ENCODE data around the gene MRPL24. TPM values are rescaled to one million over a fixed set of nuclear protein-coding genes. Genes with fewer than 3 reads are reported as not detected.

Gene MRPL24
- total and polyA plus RNA-seq, 8 donors, result 39.8 to 68.6 (median 48.3) TPM

- Histone ChIP-seq H3K4me3 (no peak overlapping the region), H3K27ac (no peak overlapping the region), H3K9me3 (no peaks in the 10 kb centered on the region), H3K27me3 (no peaks in the 10 kb centered on the region), H3K4me1 (no peaks in the 10 kb centered on the region), H3K36me3 (peaks cover 0 to 30% (median 11%) of the 10 kb centered on the region in 3 donors)
- intact Hi-C loops (cut with DNase I), result no loop called here
- TF ChIP-seq, protein P1, sequence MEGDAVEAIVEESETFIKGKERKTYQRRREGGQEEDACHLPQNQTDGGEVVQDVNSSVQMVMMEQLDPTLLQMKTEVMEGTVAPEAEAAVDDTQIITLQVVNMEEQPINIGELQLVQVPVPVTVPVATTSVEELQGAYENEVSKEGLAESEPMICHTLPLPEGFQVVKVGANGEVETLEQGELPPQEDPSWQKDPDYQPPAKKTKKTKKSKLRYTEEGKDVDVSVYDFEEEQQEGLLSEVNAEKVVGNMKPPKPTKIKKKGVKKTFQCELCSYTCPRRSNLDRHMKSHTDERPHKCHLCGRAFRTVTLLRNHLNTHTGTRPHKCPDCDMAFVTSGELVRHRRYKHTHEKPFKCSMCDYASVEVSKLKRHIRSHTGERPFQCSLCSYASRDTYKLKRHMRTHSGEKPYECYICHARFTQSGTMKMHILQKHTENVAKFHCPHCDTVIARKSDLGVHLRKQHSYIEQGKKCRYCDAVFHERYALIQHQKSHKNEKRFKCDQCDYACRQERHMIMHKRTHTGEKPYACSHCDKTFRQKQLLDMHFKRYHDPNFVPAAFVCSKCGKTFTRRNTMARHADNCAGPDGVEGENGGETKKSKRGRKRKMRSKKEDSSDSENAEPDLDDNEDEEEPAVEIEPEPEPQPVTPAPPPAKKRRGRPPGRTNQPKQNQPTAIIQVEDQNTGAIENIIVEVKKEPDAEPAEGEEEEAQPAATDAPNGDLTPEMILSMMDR (IDR thresholded peaks at IDR 0.05), result no peak
- WGBS, 2 donors, result 92 to 97% methylated on average over 6 of the region's 6 CpGs
- DNase-seq (no peak), ATAC-seq (no peak), FAIRE-seq (no peak)
Observed at GRCh38 chr1:156785458-156785857, 44.6 kb upstream of the MRPL24 start.

DNA sequence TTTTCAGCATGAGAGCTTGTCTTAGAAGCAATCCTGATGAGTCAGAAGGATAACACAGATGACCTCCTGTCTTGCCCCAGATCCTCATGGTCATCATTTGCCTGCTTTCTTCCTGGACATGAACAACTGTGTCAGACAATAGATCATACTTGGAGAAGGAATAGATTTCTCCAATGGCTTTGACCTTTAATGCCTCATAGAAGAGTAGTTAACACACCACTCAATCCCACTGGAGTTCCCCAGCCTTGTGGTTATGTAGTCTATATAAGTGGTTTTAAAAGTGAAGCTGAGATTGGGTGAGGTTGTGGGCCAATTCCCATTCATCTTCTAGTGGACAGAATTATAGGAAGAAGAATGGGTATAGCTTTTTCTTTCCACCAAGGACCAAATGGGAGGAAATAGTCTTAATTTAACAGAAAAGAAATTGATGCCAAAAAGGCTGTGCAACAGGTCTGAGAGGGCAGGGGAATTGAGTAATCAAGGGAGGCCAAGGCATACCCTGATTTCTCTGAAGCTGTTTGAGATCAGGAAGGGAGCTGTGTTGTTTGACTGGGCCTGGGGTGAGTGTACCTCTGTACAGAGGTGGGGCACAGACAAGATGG is 40.8 kb upstream of the MRPL24 start:
- ATAC-seq (peak in 1 of 4 donors; percentile 44), FAIRE-seq (no peak), DNase-seq (no peak)
- TF ChIP-seq, protein P1 (IDR thresholded peaks at IDR 0.05), result no peak
- intact Hi-C loops (cut with DNase I), result no loop called here
- Histone ChIP-seq H3K27me3 (no peaks in the 10 kb centered on the region), H3K36me3 (peaks cover 0 to 15% (median 5%) of the 10 kb centered on the region in 3 donors), H3K4me1 (peaks cover 0 to 3% (median 0%) of the 10 kb centered on the region in 3 donors), H3K4me3 (no peak overlapping the region), H3K27ac (no peak overlapping the region), H3K9me3 (no peaks in the 10 kb centered on the region)

DNA sequence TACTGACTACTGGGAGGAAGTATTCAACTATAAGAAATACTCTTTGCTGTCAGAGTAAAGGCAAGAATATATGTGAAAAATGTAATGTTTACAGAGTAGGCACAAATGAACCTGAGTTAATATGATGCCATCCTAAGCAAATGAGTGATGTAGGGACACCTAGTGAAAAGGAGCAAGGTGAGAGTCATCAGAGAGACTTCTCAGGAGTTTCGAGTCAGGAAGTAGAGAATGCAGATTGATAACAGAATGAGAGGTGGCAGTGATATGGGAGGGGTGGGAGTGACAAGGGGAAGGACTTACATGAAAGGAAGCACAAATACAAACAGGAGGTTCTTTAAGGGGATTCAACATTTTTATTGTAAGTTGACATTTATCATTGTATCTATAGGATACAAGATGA is 36.7 kb upstream of the MRPL24 start:
- Histone ChIP-seq H3K9me3 (no peaks in the 10 kb centered on the region), H3K27ac (no peak overlapping the region), H3K27me3 (no peaks in the 10 kb centered on the region), H3K4me3 (no peak overlapping the region), H3K4me1 (peaks cover 0 to 11% (median 0%) of the 10 kb centered on the region in 3 donors), H3K36me3 (no peaks in the 10 kb centered on the region)
- 3 to 11% methylated on average over 1 of the region's 1 CpG for WGBS, 2 donors
- TF ChIP-seq, protein P1 (IDR thresholded peaks at IDR 0.05), result no peak
- ATAC-seq, result no peak
- intact Hi-C loops (cut with DNase I), result no loop called here
- no peak for DNase-seq
- no peak for FAIRE-seq

DNA sequence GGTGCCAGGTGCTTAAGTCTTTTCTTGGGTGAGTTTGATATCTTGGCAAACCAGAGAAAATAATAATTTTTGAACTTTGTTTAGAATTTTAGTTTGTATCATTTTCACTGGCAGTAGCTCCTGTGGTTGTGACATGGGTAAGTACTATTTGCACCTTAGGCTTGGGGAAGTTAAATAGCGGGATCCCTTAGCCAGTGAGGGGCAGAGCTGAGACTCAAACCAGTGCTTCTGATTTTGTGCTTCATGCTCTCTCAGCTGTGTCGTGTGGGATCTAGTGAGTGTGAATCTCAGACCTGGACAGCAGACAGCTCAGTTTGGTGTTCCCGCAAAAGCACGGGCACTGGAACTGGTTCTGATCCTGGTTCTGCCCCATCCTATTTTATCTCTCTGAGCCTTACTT is 36.1 kb upstream of the MRPL24 start:
- intact Hi-C loops (cut with DNase I), result no loop called here
- H3K27me3 ChIP-seq, result no peaks in the 10 kb centered on the region
- DNase-seq (no peak), FAIRE-seq (no peak), ATAC-seq (no peak)
- no peak overlapping the region for H3K27ac ChIP-seq
- H3K9me3 ChIP-seq, result no peaks in the 10 kb centered on the region
- peaks cover 0 to 14% (median 0%) of the 10 kb centered on the region in 3 donors for H3K4me1 ChIP-seq
- H3K36me3 ChIP-seq, result no peaks in the 10 kb centered on the region
- 64 to 73% methylated on average over 4 of the region's 4 CpGs for WGBS, 2 donors
- TF ChIP-seq, protein P1 (IDR thresholded peaks at IDR 0.05), result no peak
- H3K4me3 ChIP-seq, result no peak overlapping the region

- no peak for FAIRE-seq
- intact Hi-C loops (cut with DNase I), result no loop called here
- no peaks in the 10 kb centered on the region for H3K36me3 ChIP-seq
- no peak for ATAC-seq
- H3K4me1 ChIP-seq, result peaks cover 0 to 15% (median 0%) of the 10 kb centered on the region in 3 donors
- H3K27ac ChIP-seq, result no peak overlapping the region
- no peak overlapping the region for H3K4me3 ChIP-seq
- DNase-seq, result no peak
- no peaks in the 10 kb centered on the region for H3K9me3 ChIP-seq
- TF ChIP-seq, protein P1 (IDR thresholded peaks at IDR 0.05), result no peak
- H3K27me3 ChIP-seq, result no peaks in the 10 kb centered on the region
- WGBS, 2 donors, result 84 to 85% methylated on average over 5 of the region's 5 CpGs
Observed at GRCh38 chr1:156775799-156776198, 34.9 kb upstream of the MRPL24 start.
